ENCODE data around the gene MORN3.

MORN3 gene

DNA sequence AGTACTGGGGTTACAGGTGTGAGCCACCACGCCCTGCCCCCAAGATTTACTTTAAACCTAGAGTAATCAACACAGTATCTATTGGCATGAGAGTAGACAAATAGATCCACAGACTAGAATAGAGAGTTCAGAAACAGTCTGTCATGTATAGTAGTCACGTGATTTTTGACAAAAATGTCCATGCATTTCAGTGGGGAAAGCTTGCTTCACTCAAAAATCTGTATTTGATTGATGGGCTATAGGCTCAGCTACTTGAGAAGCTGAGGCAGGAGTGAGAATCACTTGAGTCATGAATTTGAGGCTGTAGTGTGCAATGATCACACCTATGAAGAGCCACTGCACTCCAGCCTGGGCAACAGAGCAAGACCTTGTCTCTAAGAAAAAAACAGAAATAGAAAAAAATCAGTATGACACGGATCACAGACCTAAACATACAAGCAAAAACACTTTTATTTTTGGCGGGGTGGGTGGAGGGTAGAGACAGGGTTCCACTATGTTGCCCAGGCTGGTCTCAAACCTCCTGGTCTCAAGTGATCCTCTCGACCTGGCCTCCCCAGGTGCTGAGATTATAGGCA, 50.7 kb downstream of the MORN3 start:
- no peak for FAIRE-seq
- TF ChIP-seq, protein P1, sequence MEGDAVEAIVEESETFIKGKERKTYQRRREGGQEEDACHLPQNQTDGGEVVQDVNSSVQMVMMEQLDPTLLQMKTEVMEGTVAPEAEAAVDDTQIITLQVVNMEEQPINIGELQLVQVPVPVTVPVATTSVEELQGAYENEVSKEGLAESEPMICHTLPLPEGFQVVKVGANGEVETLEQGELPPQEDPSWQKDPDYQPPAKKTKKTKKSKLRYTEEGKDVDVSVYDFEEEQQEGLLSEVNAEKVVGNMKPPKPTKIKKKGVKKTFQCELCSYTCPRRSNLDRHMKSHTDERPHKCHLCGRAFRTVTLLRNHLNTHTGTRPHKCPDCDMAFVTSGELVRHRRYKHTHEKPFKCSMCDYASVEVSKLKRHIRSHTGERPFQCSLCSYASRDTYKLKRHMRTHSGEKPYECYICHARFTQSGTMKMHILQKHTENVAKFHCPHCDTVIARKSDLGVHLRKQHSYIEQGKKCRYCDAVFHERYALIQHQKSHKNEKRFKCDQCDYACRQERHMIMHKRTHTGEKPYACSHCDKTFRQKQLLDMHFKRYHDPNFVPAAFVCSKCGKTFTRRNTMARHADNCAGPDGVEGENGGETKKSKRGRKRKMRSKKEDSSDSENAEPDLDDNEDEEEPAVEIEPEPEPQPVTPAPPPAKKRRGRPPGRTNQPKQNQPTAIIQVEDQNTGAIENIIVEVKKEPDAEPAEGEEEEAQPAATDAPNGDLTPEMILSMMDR (IDR thresholded peaks at IDR 0.05; ENCODE audit: insufficient read depth, missing control alignments), result no peak
- no peak for DNase-seq (ENCODE audit: insufficient read length, low spot score)

DNA sequence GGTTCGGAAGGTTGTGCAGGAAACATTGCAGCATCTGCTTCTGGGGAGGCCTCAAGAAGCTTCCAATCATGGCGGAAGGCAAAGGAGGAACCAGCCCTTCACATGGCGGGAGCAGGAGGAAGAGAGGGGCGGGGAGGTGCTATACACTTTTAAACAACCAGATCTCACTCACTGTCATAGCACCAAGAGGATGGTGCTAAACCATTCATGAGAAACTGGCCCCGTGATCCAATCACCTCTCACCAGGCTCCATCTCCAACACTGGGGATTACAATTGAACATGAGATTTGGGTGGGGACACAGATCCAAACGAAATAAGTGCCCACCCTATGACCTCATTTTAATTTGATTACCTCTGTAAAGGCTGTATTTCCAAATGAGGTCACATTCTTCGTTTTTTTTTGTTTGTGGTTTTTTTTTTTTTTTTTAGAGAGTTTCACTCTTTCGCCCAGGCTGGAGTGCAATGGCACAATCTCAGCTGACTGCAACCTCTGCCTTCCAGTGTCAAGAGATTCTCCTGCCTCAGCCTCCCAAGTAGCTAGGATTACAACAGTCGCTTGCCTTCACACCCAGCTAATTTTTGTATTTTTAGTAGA, 54.5 kb downstream of the MORN3 start:
- DNase-seq (ENCODE audit: insufficient read length, low spot score) (no peak), FAIRE-seq (no peak)
- TF ChIP-seq, protein P1 (IDR thresholded peaks at IDR 0.05; ENCODE audit: insufficient read depth, missing control alignments), result no peak

DNA sequence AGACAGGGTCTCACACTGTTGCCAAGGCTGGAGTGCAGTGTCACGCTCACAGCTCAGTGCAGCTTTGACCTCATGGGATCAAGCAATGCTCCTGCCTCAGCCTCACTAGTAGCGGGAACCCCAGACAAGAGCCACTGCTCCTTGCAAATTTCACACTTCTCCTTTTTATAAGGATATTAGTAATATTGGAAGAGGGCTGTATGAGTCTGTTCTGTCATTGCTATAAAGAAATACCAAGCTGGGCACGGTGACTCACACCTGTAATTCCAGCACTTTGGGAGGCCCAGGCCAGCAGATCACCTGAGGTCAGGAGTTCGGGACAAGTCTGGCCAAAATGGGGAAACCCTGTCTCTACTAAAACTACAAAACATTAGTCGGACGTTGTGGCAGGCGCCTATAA, 56.0 kb downstream of the MORN3 start:
- TF ChIP-seq, protein P1 (IDR thresholded peaks at IDR 0.05; ENCODE audit: insufficient read depth, missing control alignments), result no peak
- no peak for DNase-seq (ENCODE audit: insufficient read length, low spot score)
- FAIRE-seq, result no peak

DNA sequence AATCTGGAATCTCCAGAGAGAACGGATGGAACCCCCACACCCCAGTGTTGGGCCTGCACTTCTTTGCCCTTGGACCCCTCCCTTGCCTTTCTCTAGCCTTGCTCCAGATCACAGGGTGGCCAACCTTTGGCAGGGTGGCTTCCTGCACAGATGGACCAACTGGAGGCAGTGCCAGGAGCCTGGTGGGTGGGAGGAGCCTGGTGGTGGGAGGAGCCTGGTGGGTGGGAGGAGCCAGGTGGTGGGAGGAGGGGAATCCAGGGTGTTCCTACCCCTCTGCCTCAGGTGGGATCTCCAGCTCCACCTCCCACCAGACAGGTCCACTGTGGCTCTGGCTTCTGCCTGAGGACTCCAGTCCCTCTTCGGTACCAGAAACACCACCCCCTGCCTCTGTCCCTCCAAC, 58.1 kb downstream of the MORN3 start:
- FAIRE-seq, result no peak
- TF ChIP-seq, protein P1 (IDR thresholded peaks at IDR 0.05; ENCODE audit: insufficient read depth, missing control alignments), result no peak
- no peak for DNase-seq (ENCODE audit: insufficient read length, low spot score)

DNA sequence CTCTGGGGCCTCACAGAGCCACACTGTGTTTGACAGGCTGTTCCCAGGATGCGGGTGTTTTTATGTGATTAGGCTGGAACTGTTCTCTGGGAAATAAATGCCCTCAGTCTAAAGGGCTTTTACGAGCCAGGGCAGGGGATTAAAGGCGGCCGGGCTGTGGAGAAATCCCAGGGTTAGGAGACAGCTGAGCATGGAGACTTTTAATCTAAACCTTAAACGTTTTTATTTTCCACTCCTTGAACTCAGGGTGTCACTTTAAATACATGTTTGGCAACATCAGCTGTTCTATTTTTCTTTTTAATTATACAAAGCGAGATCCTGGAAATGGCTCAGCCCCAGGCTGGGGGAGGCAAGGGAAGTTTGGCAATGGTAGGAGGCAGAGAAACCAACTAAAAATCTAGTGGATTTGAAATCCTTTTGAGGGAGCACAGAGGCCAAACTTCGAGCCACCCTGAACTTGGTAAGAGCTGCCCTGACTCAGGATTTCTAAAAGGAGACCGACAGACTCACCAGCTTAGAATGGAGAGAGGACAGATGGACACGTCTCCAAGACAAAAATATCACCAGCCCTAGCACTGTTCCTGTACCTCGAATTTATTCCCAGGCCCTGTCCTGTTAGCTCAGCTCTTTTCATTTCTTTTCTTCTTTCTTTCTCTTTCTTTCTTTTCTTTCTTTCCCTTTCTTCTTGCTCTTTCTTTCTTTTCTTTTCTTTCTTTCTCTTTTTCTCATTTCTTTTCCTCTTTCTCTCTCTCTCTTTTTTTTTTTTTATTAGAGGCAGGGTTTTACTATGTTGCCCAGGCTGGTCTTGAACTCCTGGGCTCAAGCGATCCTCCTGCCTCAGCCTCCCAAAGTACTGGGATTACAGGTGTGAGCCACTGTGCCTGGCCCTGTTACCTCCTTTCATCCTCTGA, 59.0 kb downstream of the MORN3 start:
- FAIRE-seq (no peak), DNase-seq (ENCODE audit: insufficient read length, low spot score) (peak; percentile 59)
- TF ChIP-seq, protein P1 (IDR thresholded peaks at IDR 0.05; ENCODE audit: insufficient read depth, missing control alignments), result no peak

DNA sequence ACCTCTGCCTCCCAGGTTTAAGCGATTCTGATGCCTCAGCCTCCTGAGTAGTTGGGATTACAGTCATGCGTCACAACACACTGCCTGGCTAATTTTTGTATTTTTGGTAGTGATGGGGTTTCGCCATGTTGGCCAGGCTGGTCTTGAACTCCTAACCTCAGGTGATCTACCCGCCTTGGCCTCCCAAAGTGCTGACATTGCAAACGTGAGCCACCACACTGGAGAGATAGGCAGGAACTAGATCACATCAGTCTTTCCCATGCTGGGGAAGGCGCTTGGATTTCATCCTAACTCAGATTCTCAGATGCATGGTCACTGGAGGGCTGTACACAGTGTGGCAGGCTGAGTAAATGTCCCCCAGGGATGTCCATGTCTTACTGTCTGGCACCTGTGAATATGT, 61.2 kb downstream of the MORN3 start:
- no peak for DNase-seq (ENCODE audit: insufficient read length, low spot score)
- TF ChIP-seq, protein P1 (IDR thresholded peaks at IDR 0.05; ENCODE audit: insufficient read depth, missing control alignments), result no peak
- no peak for FAIRE-seq
